Ureter (tissue), 1 donor: ENCODE results near the gene DTD1. TPM values are rescaled to one million over a fixed set of nuclear protein-coding genes. Genes with fewer than 3 reads are reported as not detected.

Experiments used
- DNase-seq: peaks from one replicate; pipeline ENCODE4 v3.0.0-alpha.2; 2020; ENCODE audit warnings: low spot score
- total RNA-seq: library from RNA; stranded (reverse); gene quantifications from one replicate; pipeline ENCODE4 v1.2.4, GENCODE V29; 2023
- donor health status: DM: yes; HTN: yes; CAD: no.

The DTD1 gene
- total RNA-seq, 1 donor from 2014 or later = 30.6 TPM

GRCh38 chr20:18615020-18615650 lies 27.3 kb downstream of the DTD1 start:
- no peak for DNase-seq

DNA sequence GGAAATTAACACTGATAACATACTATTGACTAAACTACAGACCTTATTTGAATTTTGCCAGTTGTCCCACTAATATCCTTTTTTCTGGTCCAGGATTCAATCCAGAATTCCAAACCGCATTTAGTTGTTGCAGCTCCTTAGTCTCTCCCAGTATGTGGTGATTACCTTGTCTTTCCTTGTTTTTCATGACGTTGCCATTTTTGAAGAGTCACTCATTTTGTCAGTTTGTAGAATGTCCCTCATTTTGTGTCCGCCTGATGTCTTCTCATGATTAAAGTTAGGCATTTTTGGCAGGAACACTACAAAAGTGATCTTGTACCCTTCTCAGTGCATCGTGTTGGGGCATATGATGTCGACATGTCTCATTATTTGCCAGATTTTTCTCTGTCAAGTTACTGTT lies 33.1 kb downstream of the DTD1 start:
- DNase-seq = no peak

DNA sequence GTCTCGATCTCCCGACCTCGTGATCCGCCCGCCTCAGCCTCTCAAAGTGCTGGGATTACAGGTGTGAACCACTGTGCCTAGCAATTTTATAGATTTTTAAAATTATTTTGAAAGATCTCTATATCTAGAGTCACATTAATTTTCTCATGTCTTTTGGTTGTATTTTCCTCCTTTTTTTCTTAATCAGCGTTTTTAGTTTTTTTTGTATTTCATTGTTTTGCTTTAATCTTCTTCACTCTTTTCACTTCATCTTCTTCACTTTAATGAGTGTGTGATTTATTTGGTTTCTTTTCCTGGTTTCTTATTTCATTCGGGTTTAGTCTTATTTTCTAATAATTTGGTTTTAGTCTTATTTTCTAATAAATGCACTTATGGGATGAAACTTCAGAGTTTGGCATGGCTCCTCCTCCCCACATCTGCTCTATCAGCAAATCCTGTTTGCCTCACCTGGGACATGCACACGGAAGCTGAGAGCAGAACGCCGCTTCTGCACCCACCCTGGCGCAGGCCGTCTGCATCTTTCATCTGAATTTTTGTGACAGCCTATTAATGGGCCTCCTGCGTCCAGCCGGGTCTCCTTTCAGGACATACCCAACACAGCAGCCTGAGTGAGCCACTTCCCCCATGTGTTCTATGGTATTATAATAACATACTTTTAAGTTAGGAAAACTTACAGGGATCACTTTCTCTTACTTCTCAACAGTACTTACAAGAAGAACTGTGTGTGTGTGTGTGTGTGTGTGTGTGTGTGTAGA lies 35.5 kb downstream of the DTD1 start:
- no peak for DNase-seq

DNA sequence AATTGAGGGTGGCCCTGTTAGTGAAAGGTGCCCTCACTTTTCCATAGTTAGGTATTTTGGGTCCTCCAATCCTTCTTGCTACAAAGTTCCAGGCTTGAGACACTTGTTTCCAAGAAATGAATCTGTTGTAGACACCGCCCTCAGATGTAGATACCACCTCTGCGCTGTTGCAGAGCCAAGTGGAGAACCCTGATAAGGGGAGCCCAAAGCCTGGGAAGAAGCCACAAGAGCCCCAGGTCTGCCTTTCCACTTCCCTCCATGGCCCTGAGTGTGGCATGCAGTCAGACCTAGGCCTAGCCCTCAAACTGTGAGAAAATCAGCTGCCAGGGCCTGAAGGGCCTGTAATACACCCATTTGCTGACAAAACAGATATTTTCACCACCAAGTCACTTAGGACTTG lies 37.1 kb downstream of the DTD1 start:
- DNase-seq = no peak

- DNase-seq = no peak
Measured at GRCh38 chr20:18625907-18626655, 38.2 kb downstream of the DTD1 start.

- DNase-seq = no peak
Measured at GRCh38 chr20:18628330-18628920, 40.6 kb downstream of the DTD1 start.

DNA sequence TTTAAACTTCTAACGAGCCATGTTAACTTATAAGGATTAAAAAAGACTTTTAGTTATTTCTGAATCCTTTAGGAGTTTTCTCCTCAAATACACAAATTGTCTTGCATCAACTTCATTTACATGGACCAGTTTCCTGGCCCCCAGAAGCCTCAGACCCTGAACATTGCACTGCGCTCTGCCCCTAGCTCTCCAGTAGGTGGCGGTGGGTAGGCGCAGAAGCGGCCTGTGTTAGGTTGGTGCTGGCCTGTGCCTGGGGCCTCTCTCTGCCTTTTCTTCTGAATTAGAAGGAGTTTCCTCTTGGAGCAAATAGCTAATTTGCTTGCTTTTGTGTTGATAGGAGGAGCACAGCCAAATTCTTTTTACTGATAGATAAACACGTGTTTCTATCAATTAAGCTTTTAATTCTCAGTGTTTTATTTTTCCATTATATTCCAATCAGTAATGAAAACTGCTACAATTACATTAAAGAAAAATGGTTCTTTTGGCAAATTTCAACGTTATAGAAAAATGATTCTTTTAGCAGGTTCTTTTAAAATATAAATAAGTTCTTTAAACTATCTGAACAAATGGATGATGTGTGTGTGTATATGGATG lies 44.4 kb downstream of the DTD1 start:
- DNase-seq = peak; percentile 66

GRCh38 chr20:18633411-18633810 lies 45.6 kb downstream of the DTD1 start:
- DNase-seq = no peak

DNA sequence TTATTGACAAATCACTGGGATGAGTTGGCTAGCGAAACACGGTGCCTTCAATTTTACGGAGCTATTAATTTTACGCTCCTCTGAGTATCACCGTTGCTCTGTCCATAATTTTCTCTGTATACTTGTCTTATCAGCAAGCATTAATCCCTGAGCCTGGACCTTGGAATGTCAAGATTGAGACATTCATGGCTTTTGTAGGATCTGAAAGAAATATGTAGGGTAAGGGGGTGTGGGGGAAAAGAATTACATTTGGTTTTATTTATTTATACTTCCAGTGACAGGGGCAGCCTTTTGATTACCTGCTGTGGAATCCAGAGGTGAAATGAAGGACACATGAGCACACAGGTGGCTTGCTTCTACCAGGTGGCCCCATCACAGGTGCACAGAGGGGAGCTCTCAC lies 46.6 kb downstream of the DTD1 start:
- DNase-seq = no peak

GRCh38 chr20:18635380-18635779 lies 47.5 kb downstream of the DTD1 start:
- DNase-seq = no peak

DNA sequence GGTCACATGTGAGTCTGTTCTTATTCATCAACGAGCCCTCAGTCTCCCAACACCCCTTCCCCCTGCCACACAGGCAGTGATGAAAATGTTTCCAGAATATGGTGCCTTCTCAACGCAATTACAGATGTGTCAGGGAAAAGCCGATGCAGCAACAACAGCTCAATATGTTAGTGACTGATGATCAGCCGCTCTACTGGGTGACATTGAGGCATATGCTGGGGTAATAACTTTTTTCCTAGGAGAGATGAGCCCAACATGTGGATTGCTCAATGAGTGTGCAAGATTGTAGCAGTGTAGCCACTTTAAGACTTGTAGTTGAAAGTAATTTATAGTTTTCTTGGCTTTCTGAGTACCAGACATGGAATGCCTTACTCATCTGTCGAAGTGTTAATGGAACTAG lies 49.4 kb downstream of the DTD1 start:
- DNase-seq = no peak

- no peak for DNase-seq
Measured at GRCh38 chr20:18638768-18639167, 50.9 kb downstream of the DTD1 start.

DNA sequence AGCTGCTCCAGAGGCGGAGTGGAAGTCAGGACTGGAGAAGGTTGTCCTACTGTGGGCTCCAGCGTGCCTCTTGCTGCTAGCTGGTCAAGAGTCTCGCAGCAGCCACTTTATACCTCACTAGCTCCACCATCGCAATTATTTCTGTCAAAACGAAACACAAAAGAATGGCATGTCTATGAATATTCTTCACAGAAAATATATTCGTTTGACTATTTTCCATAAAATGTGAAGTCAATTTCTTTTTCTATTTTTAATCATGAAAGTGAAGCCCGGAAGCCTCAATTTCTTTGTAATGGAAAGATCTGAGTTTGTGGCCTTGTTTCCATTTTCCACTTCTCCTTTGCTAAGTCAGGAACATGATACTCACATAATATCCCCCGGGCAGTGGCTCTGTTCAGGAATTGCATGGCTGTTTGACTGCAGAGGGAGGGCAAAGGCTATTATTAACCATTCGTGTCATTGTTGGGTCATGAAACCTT lies 51.7 kb downstream of the DTD1 start:
- no peak for DNase-seq

- DNase-seq = no peak
Measured at GRCh38 chr20:18645196-18645745, 57.4 kb downstream of the DTD1 start.

DNA sequence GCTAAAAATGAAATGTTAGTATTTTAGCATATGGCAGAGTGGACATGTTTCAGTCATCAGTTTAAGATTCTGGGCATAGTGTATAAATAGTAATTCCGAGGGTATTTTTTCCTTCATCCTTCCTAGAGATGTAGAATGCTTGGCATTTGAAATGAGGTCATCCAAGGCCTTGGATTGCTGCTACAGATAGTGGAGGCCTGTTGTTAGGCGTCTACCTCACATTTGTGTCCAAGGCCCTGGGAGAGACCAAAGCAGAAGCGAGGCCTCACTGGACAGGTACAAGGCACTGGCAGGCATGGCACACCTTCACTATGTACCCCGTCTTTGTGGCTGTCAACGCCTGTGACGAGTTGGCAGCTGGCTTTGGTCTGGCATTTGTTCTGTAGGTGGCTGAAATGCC lies 58.0 kb downstream of the DTD1 start:
- no peak for DNase-seq

GRCh38 chr20:18647777-18648176 lies 59.9 kb downstream of the DTD1 start:
- DNase-seq = no peak

- DNase-seq = no peak
Measured at GRCh38 chr20:18650224-18650623, 62.4 kb downstream of the DTD1 start.

GRCh38 chr20:18653736-18654447 lies 66.0 kb downstream of the DTD1 start:
- no peak for DNase-seq

GRCh38 chr20:18654448-18654773 lies 66.6 kb downstream of the DTD1 start:
- DNase-seq = no peak

- no peak for DNase-seq
Measured at GRCh38 chr20:18657575-18657974, 69.7 kb downstream of the DTD1 start.
